Activated CD4-positive, alpha-beta T cell treated with anti-CD3 and anti-CD28 coated beads, Interleukin-2, amount 10 ng/mL, durations not matched to agents 7 days and 5 days (primary cell): ENCODE results near the gene GBP6. TPM values are rescaled to one million over a fixed set of nuclear protein-coding genes. Genes with fewer than 3 reads are reported as not detected.
"Not testable (repeated sequence)": the region's sequence is repeated elsewhere in the genome, so short reads cannot be mapped to it uniquely, and the experiment has no call there.

ENCODE experiments used
- CTCF ChIA-PET: fragments of 350-600 bp; sonication (Branson Sonifier 250); formaldehyde crosslinking; loops from one replicate; lab custom pipeline; 2021; ENCODE audit warnings: antibody characterized with exemption; lab: Charles Lee
- POLR2A ChIA-PET: fragments of 350-600 bp; sonication (Branson Sonifier 250); formaldehyde crosslinking; loops from one replicate; lab custom pipeline; 2021; ENCODE audit warnings: antibody characterized with exemption; lab: Charles Lee
- DNase-seq: peaks from one replicate; pipeline ENCODE4 v3.0.0-alpha.2; 2020
- H3K27ac Mint-ChIP-seq: one replicate; pipeline ENCODE4 v1.8.0; 2021; ENCODE audit warnings: mild to moderate bottlenecking, moderate library complexity, mixed read lengths
- H3K27me3 Mint-ChIP-seq: one replicate; pipeline ENCODE4 v1.8.0; 2021; ENCODE audit warnings: mixed read lengths
- H3K36me3 Mint-ChIP-seq: one replicate; pipeline ENCODE4 v1.8.0; 2021; ENCODE audit warnings: low read depth, mixed read lengths
- H3K4me1 Mint-ChIP-seq: one replicate; pipeline ENCODE4 v1.8.0; 2021; ENCODE audit warnings: mixed read lengths
- H3K4me3 Mint-ChIP-seq: one replicate; pipeline ENCODE4 v1.8.0; 2021; ENCODE audit warnings: mild to moderate bottlenecking, moderate library complexity, mixed read lengths
- H3K9me3 Mint-ChIP-seq: one replicate; pipeline ENCODE4 v1.8.0; 2021; ENCODE audit warnings: mixed read lengths
- total RNA-seq, 2 experiments: library from RNA; stranded (reverse); gene quantifications; one replicate each; pipeline ENCODE4 v1.2.3, GENCODE V29; 2021

Gene GBP6
- total RNA-seq, 2 experiments from 2014 or later, result 0.27 to 0.31 TPM

- H3K36me3 Mint-ChIP-seq, POLR2A ChIA-PET, CTCF ChIA-PET, H3K4me1 Mint-ChIP-seq, DNase-seq, H3K4me3 Mint-ChIP-seq, H3K9me3 Mint-ChIP-seq, H3K27me3 Mint-ChIP-seq, H3K27ac Mint-ChIP-seq: not testable (repeated sequence)
These were observed 65.8 kb downstream of the GBP6 start for GRCh38 chr1:89429681-89430080.

DNA sequence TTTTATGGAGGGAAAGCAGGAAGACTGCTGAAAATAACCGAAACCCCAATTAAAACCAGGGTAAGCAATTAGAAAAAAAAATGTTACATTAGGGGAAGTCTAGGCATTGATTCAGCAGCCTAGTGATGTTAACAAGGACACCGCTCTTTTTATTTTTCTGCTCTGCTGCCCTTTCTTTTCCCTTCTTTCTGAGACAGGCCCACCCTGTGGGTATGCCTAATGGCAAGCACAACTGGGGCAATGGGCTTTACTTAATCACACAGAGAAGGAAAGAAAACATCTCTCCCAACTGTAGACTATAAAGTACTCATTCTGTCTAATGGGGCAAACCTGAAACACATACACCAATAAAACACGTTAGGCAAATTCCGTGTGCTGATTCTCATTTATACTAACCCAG is 69.6 kb downstream of the GBP6 start:
- CTCF ChIA-PET, result no interaction called here
- POLR2A ChIA-PET, result no interaction called here
- Mint-ChIP-seq H3K27ac (no peak overlapping the region), H3K4me3 (no peak overlapping the region), H3K4me1 (no peaks in the 10 kb centered on the region), H3K36me3 (peaks cover under 1% of the 10 kb centered on the region), H3K27me3 (peaks cover 9% of the 10 kb centered on the region), H3K9me3 (peaks cover 10% of the 10 kb centered on the region)
- DNase-seq, result no peak

GRCh38 chr1:89434058-89434780 is 70.4 kb downstream of the GBP6 start:
- not testable (repeated sequence) for DNase-seq, H3K27ac Mint-ChIP-seq

More at GRCh38 chr1:89434058-89434780, 70.4 kb downstream of the GBP6 start:
- H3K36me3 Mint-ChIP-seq, H3K4me3 Mint-ChIP-seq, POLR2A ChIA-PET, CTCF ChIA-PET, H3K4me1 Mint-ChIP-seq, H3K27me3 Mint-ChIP-seq: not testable (repeated sequence)
- H3K9me3 Mint-ChIP-seq, result peaks cover 18% of the 10 kb centered on the region

Other genes with a start within 250 kb of the GBP6 start
- gene GBP2, start 237.9 kb upstream of the GBP6 start, total RNA-seq, result 100 to 1,000 TPM; 237 to 270 TPM
- gene GBP7, start 188.1 kb upstream of the GBP6 start, total RNA-seq, result not detected
- gene GBP4, start 165.1 kb upstream of the GBP6 start, total RNA-seq, result 100 to 1,000 TPM; 120 to 129 TPM
- 100 to 1,000 TPM; 370 to 405 TPM for gene GBP5, start 91.2 kb upstream of the GBP6 start, total RNA-seq
- 10 to 100 TPM; 21.2 to 22.1 TPM for gene LRRC8B, start 160.8 kb downstream of the GBP6 start, total RNA-seq